Fibroblast of peridontal ligament (primary cell): ENCODE results near the gene OPHN1.

Source experiments
- DNase-seq: peaks from one replicate; pipeline ENCODE4 v3.0.0-alpha.2; 2010; ENCODE audit errors: extremely low read depth

The OPHN1 gene

GRCh38 chrX:68252664-68253063, 180.6 kb downstream of the OPHN1 start:
- no peak for DNase-seq

DNA sequence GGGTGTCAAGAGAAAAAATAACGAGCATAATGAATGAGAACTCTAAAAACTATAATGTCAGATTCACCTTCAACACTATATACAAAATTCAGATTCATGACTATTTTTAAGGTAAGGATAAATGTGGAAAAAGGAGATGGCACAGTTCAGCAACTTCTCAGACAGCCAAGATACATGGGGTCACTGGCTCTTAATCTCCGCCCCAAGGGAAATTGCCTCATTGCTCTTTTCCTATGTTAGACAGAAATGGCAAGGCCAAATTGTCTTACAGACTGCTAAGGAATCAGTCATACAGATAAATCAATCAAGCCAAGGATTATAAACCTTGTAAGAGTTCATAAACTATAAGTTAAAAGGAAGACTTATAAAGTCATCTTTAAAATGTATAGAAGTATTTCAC, 183.4 kb downstream of the OPHN1 start:
- DNase-seq: no peak

- DNase-seq: peak; percentile 2
Measured at GRCh38 chrX:68249401-68249831, 183.9 kb downstream of the OPHN1 start.

DNA sequence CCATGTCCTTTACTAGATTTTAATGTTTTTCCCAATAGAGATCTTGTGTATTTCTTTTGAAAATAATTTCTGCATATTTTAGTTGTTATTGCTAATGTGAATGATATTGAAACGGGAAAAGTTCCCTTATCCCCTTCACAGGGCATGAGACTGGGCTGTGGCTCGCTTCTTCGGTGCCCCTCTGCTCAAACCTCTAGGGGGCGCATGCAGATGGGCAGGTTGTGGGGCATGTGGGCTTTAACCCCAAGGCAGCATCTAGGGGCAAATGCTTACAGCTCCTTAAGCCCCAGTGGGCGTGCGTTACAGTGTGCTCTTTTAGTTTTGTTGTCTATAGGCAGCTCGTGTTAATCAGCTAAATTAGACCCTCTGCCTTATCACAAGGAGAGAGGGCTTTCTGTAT, 194.7 kb downstream of the OPHN1 start:
- DNase-seq: no peak

DNA sequence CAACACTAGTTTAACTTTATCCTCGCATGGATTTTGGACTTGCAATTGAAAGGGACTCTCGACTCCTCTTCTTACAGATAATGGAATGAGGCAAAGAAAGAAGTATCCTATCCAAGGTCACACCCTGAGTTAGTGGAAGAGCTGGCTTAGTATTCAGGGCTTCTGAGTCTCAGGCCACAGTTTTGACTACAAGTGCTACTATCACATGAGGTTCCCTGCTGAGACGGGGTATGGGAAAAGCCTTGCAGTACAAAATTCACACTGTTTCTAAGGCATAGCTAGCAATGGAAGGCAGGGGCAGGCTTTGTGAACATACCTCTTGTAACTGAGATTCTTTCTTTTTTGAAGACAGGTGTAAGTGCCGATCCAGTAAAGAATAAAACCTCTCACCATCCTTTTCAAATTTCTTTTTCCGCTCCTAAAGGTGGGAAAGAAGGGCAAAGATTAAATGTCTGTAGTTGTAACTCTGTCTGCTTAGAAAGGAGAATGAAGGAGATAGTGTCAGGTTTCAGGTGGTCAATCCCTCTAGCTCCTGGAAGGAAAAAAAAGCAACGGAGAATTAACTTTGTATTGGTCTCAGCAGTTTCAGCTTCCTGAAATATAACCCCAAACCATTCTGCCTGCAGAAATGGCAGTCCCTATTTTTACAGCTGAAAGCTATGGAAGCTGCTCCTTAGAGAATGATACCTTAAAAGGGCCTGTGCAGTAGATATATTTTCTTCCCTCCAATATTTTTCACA, 199.0 kb downstream of the OPHN1 start:
- no peak for DNase-seq

- no peak for DNase-seq
Measured at GRCh38 chrX:68232206-68232605, 201.1 kb downstream of the OPHN1 start.

DNA sequence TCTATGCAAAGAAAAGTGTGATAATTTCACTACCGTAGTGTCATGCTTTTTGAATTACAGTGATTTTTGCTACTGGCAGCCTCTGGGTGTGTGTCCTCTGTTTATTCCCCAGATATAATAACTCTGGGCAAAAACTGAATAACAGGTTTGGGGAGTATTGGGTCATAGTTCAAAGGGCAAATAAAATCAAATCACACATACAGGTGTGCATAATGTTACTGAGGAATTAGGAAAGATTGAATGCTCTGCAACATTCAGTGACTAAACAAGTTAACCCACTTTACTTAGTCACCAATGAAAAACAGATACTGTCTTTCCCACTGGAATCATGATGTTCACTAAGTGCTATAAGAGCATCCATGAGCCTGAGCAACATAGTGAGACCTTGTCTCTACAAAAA, 224.3 kb downstream of the OPHN1 start:
- no peak for DNase-seq

- DNase-seq: no peak
Measured at GRCh38 chrX:68204521-68205038, 228.7 kb downstream of the OPHN1 start.

GRCh38 chrX:68203646-68204045, 229.6 kb downstream of the OPHN1 start:
- DNase-seq: no peak

GRCh38 chrX:68203211-68203610, 230.1 kb downstream of the OPHN1 start:
- DNase-seq: no peak

DNA sequence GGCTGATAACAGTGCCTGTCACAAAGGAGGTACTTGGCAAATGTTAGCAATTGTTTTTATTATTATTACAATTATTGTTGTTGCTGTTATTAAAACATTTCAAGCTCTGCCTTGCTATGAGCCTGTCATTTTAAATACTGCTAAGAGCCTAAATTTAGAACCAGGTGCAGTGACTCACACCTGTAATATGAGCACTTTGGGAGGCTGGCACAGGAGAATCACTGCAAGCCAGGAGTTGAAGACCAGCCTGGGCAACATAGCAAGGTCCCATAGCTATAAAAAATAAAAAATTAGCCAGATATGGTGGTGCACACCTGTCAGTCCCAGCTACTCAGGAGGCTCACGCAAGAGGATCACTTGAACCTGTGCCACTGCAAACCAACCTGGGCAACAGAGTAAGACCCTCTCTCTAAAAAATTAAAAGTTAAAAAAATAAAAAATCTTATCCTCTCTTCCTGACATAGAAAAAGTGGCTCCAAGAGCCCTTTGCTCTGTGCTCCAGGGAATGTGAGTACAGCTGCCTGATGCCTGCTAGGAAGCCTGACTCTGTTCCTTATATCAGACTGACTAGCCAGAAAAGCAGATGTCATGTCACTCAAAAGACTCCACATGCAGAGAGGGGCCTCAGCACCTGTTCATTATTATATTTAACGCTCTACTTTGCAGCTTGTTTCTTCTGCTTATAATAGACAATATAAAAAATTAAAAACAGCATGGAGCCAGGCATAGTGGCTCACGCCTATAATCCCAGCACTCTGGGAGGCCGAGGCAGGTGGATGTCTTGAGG, 234.0 kb downstream of the OPHN1 start:
- DNase-seq: no peak

DNA sequence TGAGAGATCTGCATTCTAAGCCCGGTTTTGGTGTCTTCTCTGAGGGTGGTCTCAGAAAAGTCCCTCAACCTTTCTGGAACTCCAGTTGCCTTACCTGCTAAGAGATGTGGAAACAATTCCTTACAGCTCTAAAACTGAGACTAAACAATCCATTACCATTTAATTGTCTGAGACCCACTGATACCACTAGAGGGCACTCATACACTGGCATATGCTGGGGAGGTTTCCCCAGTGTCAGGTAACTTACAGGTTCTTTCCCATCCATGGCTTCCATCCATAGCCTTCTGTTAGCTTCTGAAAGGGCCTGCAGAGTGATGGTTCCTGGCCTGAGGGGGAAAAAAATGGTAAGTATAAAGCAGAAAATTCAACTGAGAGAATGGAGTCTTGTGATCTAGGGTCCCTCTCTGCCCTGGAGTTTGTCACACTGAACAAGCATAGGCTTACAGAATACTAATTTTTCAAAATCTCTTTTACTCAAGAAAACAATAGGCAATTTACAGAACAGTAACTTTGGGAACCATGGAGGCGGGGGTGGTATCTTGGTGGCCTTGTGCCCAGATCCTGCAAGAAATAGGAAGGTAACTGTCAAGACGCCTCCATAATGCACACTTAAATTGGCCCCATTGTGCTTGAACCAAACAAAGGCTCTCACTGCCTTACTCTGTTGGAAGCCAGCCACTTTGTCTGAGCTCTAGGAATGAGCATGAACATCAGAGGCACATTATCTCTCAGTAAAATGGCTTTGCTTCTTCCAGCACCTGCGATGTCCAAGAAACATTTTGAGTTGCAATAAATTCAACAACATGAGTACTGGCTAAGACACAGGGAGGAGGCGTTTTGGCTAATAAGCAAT, 236.1 kb downstream of the OPHN1 start:
- peak; percentile 49 for DNase-seq

DNA sequence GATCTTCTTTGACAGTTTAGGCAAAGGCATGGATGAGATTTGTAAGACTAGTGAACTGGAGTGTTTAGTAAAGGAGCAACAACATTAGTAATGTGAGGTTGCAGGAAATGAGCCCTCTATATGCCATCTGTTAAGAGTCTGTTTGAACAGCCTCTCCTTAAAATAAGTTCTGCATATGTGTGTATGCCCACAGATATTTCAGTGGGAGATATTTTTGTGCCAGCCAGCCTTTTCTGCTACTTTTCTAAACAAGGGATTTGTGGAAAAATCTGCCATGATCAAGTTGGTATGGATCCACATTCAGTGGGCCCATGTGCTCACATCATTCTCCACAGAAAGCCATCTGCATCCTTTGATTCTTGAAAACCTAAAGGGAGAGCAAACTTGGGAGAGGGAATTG, 237.7 kb downstream of the OPHN1 start:
- DNase-seq: no peak

- no peak for DNase-seq
Measured at GRCh38 chrX:68193786-68194185, 239.5 kb downstream of the OPHN1 start.

DNA sequence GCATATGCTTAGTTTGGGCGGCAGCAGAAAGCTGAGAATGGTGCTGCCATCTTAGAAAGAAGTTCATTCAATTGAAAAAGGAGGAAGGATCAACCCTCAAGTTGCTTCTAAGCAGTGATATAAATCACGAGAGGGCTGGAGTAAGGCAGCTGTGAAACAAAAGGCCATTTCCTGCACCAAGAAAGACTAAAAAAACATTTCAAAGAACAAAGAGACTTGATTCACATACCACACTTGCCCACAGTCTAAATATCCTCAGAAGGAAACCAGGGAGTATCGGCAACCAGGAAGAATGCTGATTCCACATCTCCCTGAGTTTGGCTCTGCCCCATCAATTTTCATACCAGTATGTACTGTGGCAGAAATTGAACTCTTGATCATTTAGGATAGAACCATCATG, 240.1 kb downstream of the OPHN1 start:
- no peak for DNase-seq

GRCh38 chrX:68190799-68191198, 242.5 kb downstream of the OPHN1 start:
- no peak for DNase-seq

- peak; percentile 22 for DNase-seq
Measured at GRCh38 chrX:68186552-68187262, 246.6 kb downstream of the OPHN1 start.

- no peak for DNase-seq
Measured at GRCh38 chrX:68185161-68185560, 248.1 kb downstream of the OPHN1 start.

DNA sequence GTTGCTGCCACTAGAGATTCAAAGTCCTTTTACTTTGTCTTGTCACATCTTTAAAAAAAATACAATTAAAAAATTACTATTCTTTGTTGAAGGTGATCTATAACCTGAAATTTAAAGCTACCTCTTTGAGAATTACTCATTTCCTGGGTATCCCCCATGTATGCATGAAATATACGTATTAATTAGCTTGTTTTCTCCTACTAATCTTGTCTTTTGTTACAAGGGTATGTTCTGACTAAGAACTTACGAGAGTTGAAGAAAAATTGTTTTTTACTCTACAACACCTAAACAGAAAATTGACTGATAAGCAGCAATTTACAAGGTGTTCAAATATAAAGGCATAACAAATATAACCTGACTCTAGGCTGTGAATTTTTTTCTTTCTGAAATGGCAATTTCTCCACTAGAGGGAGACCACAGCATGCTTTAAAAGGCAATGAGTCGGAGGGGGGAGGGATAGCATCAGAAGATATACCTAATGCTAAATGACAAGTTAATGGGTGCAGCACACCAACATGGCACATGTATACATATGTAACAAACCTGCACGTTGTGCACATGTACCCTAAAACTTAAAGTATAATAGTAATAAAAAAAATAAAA, 249.6 kb downstream of the OPHN1 start:
- DNase-seq: peak; percentile 35

- no peak for DNase-seq
Measured at GRCh38 chrX:68180579-68180978, 252.7 kb downstream of the OPHN1 start.

DNA sequence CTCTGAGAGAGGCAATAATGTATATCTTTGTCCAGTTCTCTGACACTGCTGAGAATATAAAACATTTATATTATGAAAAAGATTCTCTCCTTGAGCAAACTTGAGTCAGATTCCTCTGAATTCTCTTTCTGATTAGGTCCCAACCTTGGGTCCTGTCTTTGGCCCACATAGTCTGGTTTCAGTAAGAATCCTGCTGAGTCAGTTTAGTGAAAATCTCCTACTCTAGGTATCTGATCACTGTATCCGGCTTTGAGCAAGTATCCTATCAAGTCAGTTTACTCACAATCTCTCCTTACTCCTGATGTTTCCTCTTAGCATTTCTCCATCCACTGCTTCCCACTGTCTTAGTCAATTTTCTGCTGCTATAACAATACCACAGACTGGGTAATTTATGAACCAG, 253.9 kb downstream of the OPHN1 start:
- DNase-seq: no peak
